ENCODE data around the gene GSK3B. TPM values are rescaled to one million over a fixed set of nuclear protein-coding genes. Genes with fewer than 3 reads are reported as not detected.

The GSK3B gene
- total RNA-seq, 1 experiment from 2014 or later: 56.6 TPM

DNA sequence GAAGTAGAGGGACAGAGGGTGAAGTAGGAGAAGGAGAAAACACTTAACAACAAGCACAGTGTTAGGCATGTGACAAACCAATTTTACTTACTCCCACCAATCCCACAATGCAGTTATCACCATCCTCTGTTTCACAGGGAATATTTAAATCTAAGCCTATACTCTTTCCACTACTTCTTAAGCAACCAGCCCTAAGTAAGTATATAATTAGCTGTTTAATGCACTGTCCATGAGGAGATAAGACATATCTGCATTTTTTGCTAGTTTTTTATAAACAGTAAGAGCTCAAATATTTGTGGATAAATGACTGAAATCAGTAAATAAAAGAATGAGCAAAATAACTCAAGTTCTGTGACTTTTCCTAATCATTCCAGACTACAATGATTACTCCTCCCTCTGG, 62.7 kb downstream of the GSK3B start:
- POLR2A ChIA-PET (ENCODE audit: low non-redundant PET): no interaction called here

DNA sequence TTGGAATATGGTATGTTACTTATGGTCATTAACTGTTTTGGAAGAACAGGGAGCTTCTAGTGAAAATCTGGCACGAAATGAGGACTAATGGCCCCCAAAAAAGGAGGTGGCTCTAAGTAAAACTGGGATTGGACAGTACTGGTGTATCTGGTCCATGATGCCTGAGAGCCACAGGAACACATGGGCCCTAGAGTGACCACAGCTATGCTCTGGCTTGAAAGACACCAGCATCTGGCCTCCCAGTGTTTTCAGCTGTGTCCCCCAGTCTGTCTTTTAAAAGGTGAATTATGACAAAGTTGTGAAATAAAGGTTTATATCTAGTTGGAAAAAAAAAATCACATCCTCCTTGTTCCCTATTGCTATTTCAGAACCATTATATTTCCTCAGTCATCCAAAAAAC, 64.5 kb downstream of the GSK3B start:
- TF ChIP-seq EZH2 (IDR thresholded peaks at IDR 0.05; ENCODE audit: borderline replicate concordance, low read depth, low read length, poor library complexity, severe bottlenecking): no peak
- TF ChIP-seq, protein P1, sequence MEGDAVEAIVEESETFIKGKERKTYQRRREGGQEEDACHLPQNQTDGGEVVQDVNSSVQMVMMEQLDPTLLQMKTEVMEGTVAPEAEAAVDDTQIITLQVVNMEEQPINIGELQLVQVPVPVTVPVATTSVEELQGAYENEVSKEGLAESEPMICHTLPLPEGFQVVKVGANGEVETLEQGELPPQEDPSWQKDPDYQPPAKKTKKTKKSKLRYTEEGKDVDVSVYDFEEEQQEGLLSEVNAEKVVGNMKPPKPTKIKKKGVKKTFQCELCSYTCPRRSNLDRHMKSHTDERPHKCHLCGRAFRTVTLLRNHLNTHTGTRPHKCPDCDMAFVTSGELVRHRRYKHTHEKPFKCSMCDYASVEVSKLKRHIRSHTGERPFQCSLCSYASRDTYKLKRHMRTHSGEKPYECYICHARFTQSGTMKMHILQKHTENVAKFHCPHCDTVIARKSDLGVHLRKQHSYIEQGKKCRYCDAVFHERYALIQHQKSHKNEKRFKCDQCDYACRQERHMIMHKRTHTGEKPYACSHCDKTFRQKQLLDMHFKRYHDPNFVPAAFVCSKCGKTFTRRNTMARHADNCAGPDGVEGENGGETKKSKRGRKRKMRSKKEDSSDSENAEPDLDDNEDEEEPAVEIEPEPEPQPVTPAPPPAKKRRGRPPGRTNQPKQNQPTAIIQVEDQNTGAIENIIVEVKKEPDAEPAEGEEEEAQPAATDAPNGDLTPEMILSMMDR (conservative IDR thresholded peaks at IDR 0.05; ENCODE audit: low read depth, low read length): no peak
- H3K27ac ChIP-seq (ENCODE audit: low read depth, low read length, poor library complexity, severe bottlenecking): no peak overlapping the region
- H3K4me1 ChIP-seq (ENCODE audit: insufficient read depth, low read length, poor library complexity, severe bottlenecking): peaks cover 5% of the 10 kb centered on the region
- no peaks in the 10 kb centered on the region for H3K36me3 ChIP-seq (ENCODE audit: insufficient read depth, low read length, poor library complexity, severe bottlenecking)
- intact Hi-C loops (cut with micrococcal nuclease; ENCODE audit: unreplicated experiment): no loop called here
- no peaks in the 10 kb centered on the region for H3K9me3 ChIP-seq (ENCODE audit: low read depth, low read length, poor library complexity, severe bottlenecking)
- POLR2A ChIA-PET (ENCODE audit: low non-redundant PET): no interaction called here
- no peak overlapping the region for H3K4me3 ChIP-seq (ENCODE audit: low read depth, low read length, poor library complexity, severe bottlenecking)
- DNase-seq (ENCODE audit: low spot score): no peak
- H3K27me3 ChIP-seq (replicated peaks; ENCODE audit: insufficient read depth, low read depth, low read length, poor library complexity): no peaks in the 10 kb centered on the region
- no TSS peak for BruUV-seq (replicated peaks)
- CTCF ChIA-PET: no interaction called here

More for the DNA sequence above, 62.7 kb downstream of the GSK3B start:
- no peaks in the 10 kb centered on the region for H3K27me3 ChIP-seq (replicated peaks; ENCODE audit: insufficient read depth, low read depth, low read length, poor library complexity)
- no peak overlapping the region for H3K4me3 ChIP-seq (ENCODE audit: low read depth, low read length, poor library complexity, severe bottlenecking)
- CTCF ChIA-PET: no interaction called here
- H3K9me3 ChIP-seq (ENCODE audit: low read depth, low read length, poor library complexity, severe bottlenecking): no peaks in the 10 kb centered on the region
- DNase-seq (ENCODE audit: low spot score): no peak
- no TSS peak for BruUV-seq (replicated peaks)
- H3K36me3 ChIP-seq (ENCODE audit: insufficient read depth, low read length, poor library complexity, severe bottlenecking): no peaks in the 10 kb centered on the region
- peaks cover 5% of the 10 kb centered on the region for H3K4me1 ChIP-seq (ENCODE audit: insufficient read depth, low read length, poor library complexity, severe bottlenecking)
- intact Hi-C loops (cut with micrococcal nuclease; ENCODE audit: unreplicated experiment): no loop called here
- TF ChIP-seq, protein P1 (conservative IDR thresholded peaks at IDR 0.05; ENCODE audit: low read depth, low read length): no peak
- TF ChIP-seq EZH2 (IDR thresholded peaks at IDR 0.05; ENCODE audit: borderline replicate concordance, low read depth, low read length, poor library complexity, severe bottlenecking): no peak
- H3K27ac ChIP-seq (ENCODE audit: low read depth, low read length, poor library complexity, severe bottlenecking): no peak overlapping the region

DNA sequence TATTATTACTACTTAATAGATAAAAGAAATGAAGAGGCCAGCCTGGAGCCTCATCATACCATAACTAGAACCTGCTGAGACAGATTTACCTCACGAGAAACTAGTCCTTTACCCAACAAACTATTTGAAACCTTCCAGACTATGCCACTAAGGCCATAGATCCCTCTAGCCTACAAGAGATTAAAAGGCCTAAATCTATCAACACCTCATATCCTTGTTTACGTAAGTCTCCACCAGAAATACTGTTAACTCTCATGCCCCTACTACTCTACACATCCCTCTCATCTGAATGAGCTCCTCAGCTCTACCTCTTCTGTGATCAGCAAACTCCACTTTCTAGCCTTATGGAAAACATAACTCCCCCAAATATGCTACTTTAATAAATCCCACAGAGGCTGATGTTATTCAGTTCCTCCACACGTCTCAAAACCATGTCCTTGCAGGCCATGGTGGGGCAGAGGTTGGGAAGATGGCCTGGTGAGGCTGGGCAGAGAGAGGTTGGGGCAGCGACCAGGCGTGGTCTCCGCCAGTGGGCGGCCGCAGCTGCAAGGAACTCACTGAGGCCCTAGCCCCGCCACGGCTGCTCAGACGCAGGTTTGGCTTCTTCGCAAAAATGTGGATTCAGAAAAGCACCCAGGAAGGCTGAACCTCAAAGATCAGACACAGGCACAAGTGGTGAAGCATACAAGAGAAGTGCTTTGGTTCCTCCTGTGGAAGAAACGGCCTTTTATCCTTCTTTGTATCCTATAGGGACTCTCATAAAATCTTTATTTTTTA, 65.8 kb downstream of the GSK3B start:
- no TSS peak for BruUV-seq (replicated peaks)
- ChIA-PET CTCF (no interaction called here), POLR2A (ENCODE audit: low non-redundant PET) (no interaction called here)
- TF ChIP-seq EZH2 (IDR thresholded peaks at IDR 0.05; ENCODE audit: borderline replicate concordance, low read depth, low read length, poor library complexity, severe bottlenecking): no peak
- TF ChIP-seq, protein P1 (conservative IDR thresholded peaks at IDR 0.05; ENCODE audit: low read depth, low read length): no peak
- Histone ChIP-seq H3K4me3 (ENCODE audit: low read depth, low read length, poor library complexity, severe bottlenecking) (no peak overlapping the region), H3K9me3 (ENCODE audit: low read depth, low read length, poor library complexity, severe bottlenecking) (no peaks in the 10 kb centered on the region), H3K36me3 (ENCODE audit: insufficient read depth, low read length, poor library complexity, severe bottlenecking) (no peaks in the 10 kb centered on the region), H3K4me1 (ENCODE audit: insufficient read depth, low read length, poor library complexity, severe bottlenecking) (peaks cover 5% of the 10 kb centered on the region), H3K27me3 (replicated peaks; ENCODE audit: insufficient read depth, low read depth, low read length, poor library complexity) (no peaks in the 10 kb centered on the region), H3K27ac (ENCODE audit: low read depth, low read length, poor library complexity, severe bottlenecking) (no peak overlapping the region)
- intact Hi-C loops (cut with micrococcal nuclease; ENCODE audit: unreplicated experiment): no loop called here
- no peak for DNase-seq (ENCODE audit: low spot score)
